HepG2 (cell line): ENCODE measurements around the gene QRICH2. TPM values are rescaled to one million over a fixed set of nuclear protein-coding genes. Genes with fewer than 3 reads are reported as not detected.

ENCODE experiments used
- ATAC-seq: fragments of 200-7000 bp; cut with Tn5 transposase; 3 replicates; pipeline ENCODE4 v1.9.1; 2020; ENCODE audit warnings: mild to moderate bottlenecking, moderate library complexity
- BruUV-seq: library from RNA; stranded (reverse); fragments of 400-500 nt; replicated peaks from 2 replicates; lab custom pipeline; 2021; lab: Mats Ljungman, UMichigan
- CTCF ChIA-PET: fragments of 300-600 bp; formaldehyde crosslinking; extraction: SDS; loops from one replicate; lab custom pipeline; 2021; ENCODE audit warnings: low total read pairs, inconsistent platforms, low intra/inter-chr PET ratio; lab: Yijun Ruan, JAX
- POLR2A ChIA-PET: fragments of 350-600 bp; sonication (Branson Sonifier 250); formaldehyde crosslinking; loops from one replicate; lab custom pipeline; 2020; ENCODE audit warnings: antibody characterized with exemption, inconsistent platforms; lab: Yijun Ruan, JAX
- DNase-seq: peaks from one replicate; pipeline ENCODE4 v3.0.0-alpha.2; 2015; ENCODE audit warnings: low spot score
- FAIRE-seq: peaks from 3 replicates; lab custom pipeline; 2011; peaks lifted over from hg19 to GRCh38; lab: Jason Lieb, UNC
- H2AFZ ChIP-seq: one replicate; pipeline ENCODE4 v1.6.1; 2011; ENCODE audit warnings: low read length, inconsistent platforms
- H3K27ac ChIP-seq: fragments of 300-600 bp; 3 replicates; pipeline ENCODE4 v1.8.0; 2011; ENCODE audit warnings: mixed run types, mild to moderate bottlenecking, mixed read lengths, low read length, inconsistent platforms; ENCODE audit not compliant: insufficient read depth; ENCODE audit errors: extremely low read length
- H3K27me3 ChIP-seq, 2 experiments: fragments of 200-600 bp in 1 of 2; 2 replicates in 1 of 2; 3 replicates in 1 of 2; pipeline versions ENCODE4 v1.6.0 to v1.8.0; 2011; ENCODE audit warnings: low read length in 2 of 2, mild to moderate bottlenecking in 2 of 2, moderate library complexity in 2 of 2, inconsistent platforms in 1 of 2; ENCODE audit not compliant: insufficient read depth in 2 of 2, control insufficient read depth in 1 of 2
- H3K36me3 ChIP-seq, 2 experiments: fragments of 200-600 bp in 1 of 2; replicated peaks in 1 of 2; 2 replicates in 1 of 2; 3 replicates in 1 of 2; pipeline versions ENCODE4 v1.5.1 to v1.8.0; 2011; ENCODE audit warnings: low read length in 2 of 2, inconsistent platforms in 1 of 2; ENCODE audit not compliant: insufficient read depth in 2 of 2, control insufficient read depth in 1 of 2
- H3K4me1 ChIP-seq: 2 replicates; pipeline ENCODE4 v1.5.1; 2012; ENCODE audit warnings: low read length, inconsistent platforms; ENCODE audit not compliant: insufficient read depth
- H3K4me2 ChIP-seq: 2 replicates; pipeline ENCODE4 v1.6.0; 2011; ENCODE audit warnings: low read depth, low read length, inconsistent platforms
- H3K4me3 ChIP-seq, 3 experiments: fragments of 200-600 bp in 1 of 3; sonication (generic), shearing (Covaris generic) in 1 of 3; replicated peaks in 1 of 3; 2 replicates each; pipeline ENCODE4 v1.5.1; 2011 to 2016; ENCODE audit warnings: low read length in 3 of 3, inconsistent platforms in 2 of 3, low read depth in 2 of 3, mild to moderate bottlenecking in 2 of 3, control low read depth in 1 of 3, mixed read lengths in 1 of 3; ENCODE audit not compliant: insufficient read depth in 1 of 3
- H3K79me2 ChIP-seq: one replicate; pipeline ENCODE4 v1.6.1; 2011; ENCODE audit warnings: low read length, inconsistent platforms; ENCODE audit not compliant: insufficient read depth
- H3K9ac ChIP-seq: 2 replicates; pipeline ENCODE4 v1.6.0; 2011; ENCODE audit warnings: mild to moderate bottlenecking, low read depth, low read length, inconsistent platforms; ENCODE audit not compliant: insufficient read depth
- H3K9me3 ChIP-seq: 2 replicates; pipeline ENCODE4 v1.5.1; 2012; ENCODE audit warnings: mild to moderate bottlenecking, low read length
- H4K20me1 ChIP-seq: 2 replicates; pipeline ENCODE4 v1.6.0; 2011; ENCODE audit warnings: inconsistent platforms, mild to moderate bottlenecking, low read length, moderate library complexity; ENCODE audit not compliant: insufficient read depth
- MBNL3 ChIP-seq: fragments of 250-450 bp; sonication (Bioruptor Pico); conservative IDR thresholded peaks from 2 replicates; pipeline ENCODE4 v1.8.0; 2022; ENCODE audit warnings: mild to moderate bottlenecking, inconsistent platforms
- MEF2D ChIP-seq: sonication (generic); formaldehyde crosslinking; IDR thresholded peaks from 2 replicates; pipeline ENCODE4 v1.5.1; 2020; ENCODE audit warnings: mild to moderate bottlenecking, missing genetic modification reagents
- SMC3 ChIP-seq: IDR thresholded peaks from 2 replicates; pipeline ENCODE4 v1.6.1; 2011; ENCODE audit warnings: low read length, improper control_type of control experiment
- SRSF9 ChIP-seq: fragments of 200-400 bp; formaldehyde crosslinking; IDR thresholded peaks from 2 replicates; pipeline ENCODE4 v1.6.1; 2018; ENCODE audit warnings: borderline replicate concordance, mild to moderate bottlenecking, low read depth, low read length; ENCODE audit not compliant: insufficient read depth, poor library complexity, severe bottlenecking
- TARDBP ChIP-seq: sonication (generic); formaldehyde crosslinking; IDR thresholded peaks from 2 replicates; pipeline ENCODE4 v1.8.0; 2022; ENCODE audit warnings: mild to moderate bottlenecking, missing genetic modification reagents
- ZC3H13 ChIP-seq: sonication (generic); formaldehyde crosslinking; IDR thresholded peaks from 2 replicates; pipeline ENCODE4 v1.8.1; 2023; ENCODE audit warnings: mild to moderate bottlenecking, missing genetic modification reagents, moderate library complexity
- ZNF253 ChIP-seq: sonication (generic); formaldehyde crosslinking; IDR thresholded peaks from 2 replicates; pipeline ENCODE4 v1.8.0; 2022; ENCODE audit warnings: mild to moderate bottlenecking, missing genetic modification reagents, borderline replicate concordance
- WGBS: methylation state at CpG from one replicate; pipeline ENCODE4 v1.1.6; 2017; ENCODE audit warnings: low lambda C conversion rate; 5-methylcytosine and 5-hydroxymethylcytosine counted together
- in situ Hi-C: cut with HindIII; loops from 2 replicates; pipeline ENCODE4 v1.10.0; 2017; ENCODE audit warnings: low pct_unique_long_range_greater_than_20kb; ENCODE audit not compliant: extremely low pct_ligation_motif_present
- intact Hi-C: fragments of 100-400 bp; cut with micrococcal nuclease; formaldehyde crosslinking; loops from one replicate; pipeline ENCODE4 v1.10.0; 2022; ENCODE audit not compliant: unreplicated experiment
- polyA plus RNA-seq, 8 experiments: library from polyadenylated mRNA; depleted of rRNA in 3 of 8; stranded (reverse) in 7 of 8; unstranded in 1 of 8; fragments of >200 nt; fragmentation: Illumina TruSeq in 4 of 8; extraction: Trizol in 4 of 8; gene quantifications; 2 replicates each; pipeline versions ENCODE4 v1.2.1 to v1.2.3, GENCODE V29; 2011 to 2016; ENCODE audit warnings: low read depth in 4 of 8, missing spikeins in 1 of 8, mixed read lengths in 1 of 8; ENCODE audit not compliant: insufficient read depth in 1 of 8
- total RNA-seq, 5 experiments: library from RNA; depleted of rRNA; stranded (reverse); fragments of >200 nt; fragmentation: Illumina TruSeq; extraction: Trizol; gene quantifications; 2 replicates each; pipeline ENCODE4 v1.2.3, GENCODE V29; 2016; ENCODE audit warnings: low read depth in 1 of 5
- TF ChIP-seq, protein P1 (sequence below): sonication (generic); formaldehyde crosslinking; IDR thresholded peaks from 2 replicates; pipeline ENCODE4 v1.4.0; 2020; ENCODE audit warnings: missing genetic modification reagents, low read depth, mild to moderate bottlenecking, borderline replicate concordance

Gene QRICH2
- total and polyA plus RNA-seq, 2 of the 13 experiments (the other 11 are each of a cell fraction or from before 2014, with no cell fraction given): 3.7 to 5.7 TPM

DNA sequence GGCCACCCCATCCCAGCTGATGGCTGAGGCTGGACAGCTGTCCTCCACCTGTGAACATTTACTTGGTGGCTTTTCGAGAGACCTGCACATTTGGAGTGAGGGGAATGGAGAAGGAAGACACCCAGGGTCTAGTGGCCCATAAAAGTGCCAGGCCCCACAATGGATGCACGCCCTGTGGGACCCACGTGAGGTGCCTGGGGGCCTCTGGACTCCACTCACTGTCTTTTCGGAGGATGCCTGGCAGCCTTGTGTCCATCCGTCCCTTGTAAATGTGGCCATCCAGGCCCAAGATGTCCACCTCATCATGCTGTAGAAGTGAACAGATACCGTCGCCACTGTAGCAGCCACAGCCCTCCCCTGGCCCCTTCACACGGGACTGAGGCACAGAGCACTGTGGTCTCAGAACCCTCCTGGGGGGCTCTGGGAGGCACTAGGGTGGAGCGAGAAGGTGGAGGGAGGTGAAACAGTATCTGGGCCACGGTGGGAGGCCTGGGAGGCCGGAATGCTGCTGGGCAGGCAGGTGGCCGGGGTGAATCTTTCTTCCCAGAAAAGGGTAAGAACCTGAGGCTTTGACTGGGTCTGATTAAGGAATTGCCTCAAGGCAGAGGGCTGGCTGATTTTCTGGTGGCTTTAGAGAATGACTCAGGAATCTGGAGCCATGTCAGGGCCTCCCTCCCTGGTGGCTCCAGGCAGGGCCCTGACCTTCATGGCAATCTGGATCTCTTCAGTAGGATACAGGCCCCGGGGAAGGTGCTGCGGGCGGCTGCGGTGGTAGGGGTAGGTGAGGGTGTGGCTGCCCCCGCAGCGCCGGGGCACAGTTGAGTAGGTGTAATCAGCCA lies 31.4 kb downstream of the QRICH2 start:
- no peak for FAIRE-seq
- Histone ChIP-seq H3K4me3 (no peak overlapping the region), H3K4me1 (peaks cover 13% of the 10 kb centered on the region), H3K4me2 (no peak overlapping the region), H3K27ac (no peak overlapping the region), H3K79me2 (no peaks in the 10 kb centered on the region), H3K27me3 (no peaks in the 10 kb centered on the region), H3K9ac (no peak overlapping the region), H3K36me3 (no peaks in the 10 kb centered on the region), H4K20me1 (no peaks in the 10 kb centered on the region), H2AFZ (no peak overlapping the region), H3K9me3 (no peaks in the 10 kb centered on the region)
- ChIA-PET CTCF (interaction anchor here (0.8 kb wide), 1 partner anchor 155 kb away, joined by 4 read pairs; no protein-coding TSS in a partner anchor), POLR2A (no interaction called here)
- intact Hi-C loops: loop anchor here (10.0 kb wide), 1 partner anchor 92 kb away; no protein-coding TSS in a partner anchor
- no peak for DNase-seq
- no TSS peak for BruUV-seq
- in situ Hi-C loops: loop anchor here (5.0 kb wide), 1 partner anchor 154 kb away; no protein-coding TSS in a partner anchor
- 92% methylated on average over 19 of the region's 19 CpGs for WGBS
- TF ChIP-seq MBNL3 (no peak), TARDBP (0 out of 2 replicates have a peak, but pooled peaks have one; percentile 33)
- ATAC-seq: no peak

DNA sequence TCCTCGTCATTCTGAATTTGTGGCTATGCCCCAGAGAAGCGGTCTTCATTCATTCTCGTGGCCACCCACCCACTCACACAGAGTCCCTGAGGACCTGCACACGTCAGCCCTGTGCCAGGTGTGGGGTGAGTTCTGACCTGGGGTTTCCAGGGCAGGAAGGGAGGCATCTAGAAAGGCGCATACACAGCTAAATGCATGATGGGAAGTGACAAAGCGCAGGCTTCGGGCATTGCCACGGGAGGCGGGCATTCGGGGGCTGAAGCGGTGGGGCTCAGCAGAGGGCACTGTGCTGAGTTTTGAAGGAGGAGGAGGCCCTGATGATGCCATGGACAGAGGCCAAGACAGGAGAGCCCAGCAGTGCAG lies 32.0 kb downstream of the QRICH2 start:
- 91% methylated on average over 11 of the region's 11 CpGs for WGBS
- no peaks in the 10 kb centered on the region for H3K27me3 ChIP-seq
- FAIRE-seq (no peak), ATAC-seq (no peak), DNase-seq (no peak)
- H3K9me3 ChIP-seq: no peaks in the 10 kb centered on the region
- intact Hi-C loops: loop anchor here (10.0 kb wide), 1 partner anchor 91 kb away; no protein-coding TSS in a partner anchor
- no peaks in the 10 kb centered on the region for H4K20me1 ChIP-seq
- ChIA-PET CTCF (interaction anchor here (0.8 kb wide), 1 partner anchor 155 kb away, joined by 4 read pairs; no protein-coding TSS in a partner anchor), POLR2A (no interaction called here)
- H3K4me1 ChIP-seq: peaks cover 13% of the 10 kb centered on the region
- in situ Hi-C loops: loop anchor here (5.0 kb wide), 1 partner anchor 154 kb away; no protein-coding TSS in a partner anchor
- H3K9ac ChIP-seq: no peak overlapping the region
- no TSS peak for BruUV-seq
- H2AFZ ChIP-seq: no peak overlapping the region
- H3K4me3 ChIP-seq: no peak overlapping the region
- H3K27ac ChIP-seq: no peak overlapping the region
- H3K4me2 ChIP-seq: no peak overlapping the region
- H3K79me2 ChIP-seq: no peaks in the 10 kb centered on the region
- H3K36me3 ChIP-seq: no peaks in the 10 kb centered on the region
- TF ChIP-seq ZNF253 (no peak), ZC3H13 (CRISPR knock-in tag) (no peak), MEF2D (CRISPR knock-in tag) (no peak), SRSF9 (no peak), SMC3 (no peak)
- TF ChIP-seq, protein P1, sequence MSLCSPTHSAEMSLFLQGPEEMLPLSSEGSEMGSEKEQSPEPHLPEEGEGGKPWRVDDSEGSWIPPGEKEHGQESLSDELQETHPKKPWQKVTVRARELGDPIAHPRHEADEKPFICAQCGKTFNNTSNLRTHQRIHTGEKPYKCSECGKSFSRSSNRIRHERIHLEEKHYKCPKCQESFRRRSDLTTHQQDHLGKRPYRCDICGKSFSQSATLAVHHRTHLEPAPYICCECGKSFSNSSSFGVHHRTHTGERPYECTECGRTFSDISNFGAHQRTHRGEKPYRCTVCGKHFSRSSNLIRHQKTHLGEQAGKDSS (CRISPR knock-in tag): no peak
